ENCODE measurements around the gene LY6G5C. TPM values are rescaled to one million over a fixed set of nuclear protein-coding genes. Genes with fewer than 3 reads are reported as not detected.

Gene LY6G5C
- total and polyA plus RNA-seq, 7 donors: 0.75 to 3.2 (median 2.1) TPM

GRCh38 chr6:31719001-31719400 lies 38.1 kb upstream of the LY6G5C start:
- WGBS, 3 donors: 85 to 92% (median 86%) methylated on average over 6 of the region's 6 CpGs
- ATAC-seq: no peak
- no peaks in the 10 kb centered on the region for H3K9me3 ChIP-seq

DNA sequence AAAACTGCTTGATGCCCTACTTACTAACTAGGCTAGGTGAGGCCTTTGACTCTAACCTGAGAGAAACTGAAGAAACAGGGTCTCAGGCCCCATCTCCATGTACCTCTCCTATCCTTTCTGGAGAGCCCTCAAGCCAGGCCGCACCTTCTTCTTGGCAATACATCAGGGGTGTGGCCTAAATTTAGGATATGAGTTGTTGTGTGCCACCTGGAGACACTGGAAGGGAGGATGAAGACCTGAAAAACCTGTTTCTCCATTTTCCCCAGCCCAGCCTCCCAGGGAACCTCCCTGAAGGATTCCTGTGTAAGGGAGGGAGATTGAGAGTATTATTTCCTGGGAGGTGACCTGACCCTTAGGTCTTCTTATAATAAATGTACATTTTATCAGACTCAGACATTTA lies 37.4 kb upstream of the LY6G5C start:
- Histone ChIP-seq H3K27me3 (ENCODE audit: insufficient read depth in 3 of 3, low read length in 2 of 3) (no peaks in the 10 kb centered on the region), H3K36me3 (ENCODE audit: insufficient read depth in 1 of 2, low read depth in 1 of 2) (no peaks in the 10 kb centered on the region), H3K27ac (no peak overlapping the region), H3K9me3 (no peaks in the 10 kb centered on the region), H3K4me3 (no peak overlapping the region), H3K4me1 (no peaks in the 10 kb centered on the region)
- TF ChIP-seq, protein P1, sequence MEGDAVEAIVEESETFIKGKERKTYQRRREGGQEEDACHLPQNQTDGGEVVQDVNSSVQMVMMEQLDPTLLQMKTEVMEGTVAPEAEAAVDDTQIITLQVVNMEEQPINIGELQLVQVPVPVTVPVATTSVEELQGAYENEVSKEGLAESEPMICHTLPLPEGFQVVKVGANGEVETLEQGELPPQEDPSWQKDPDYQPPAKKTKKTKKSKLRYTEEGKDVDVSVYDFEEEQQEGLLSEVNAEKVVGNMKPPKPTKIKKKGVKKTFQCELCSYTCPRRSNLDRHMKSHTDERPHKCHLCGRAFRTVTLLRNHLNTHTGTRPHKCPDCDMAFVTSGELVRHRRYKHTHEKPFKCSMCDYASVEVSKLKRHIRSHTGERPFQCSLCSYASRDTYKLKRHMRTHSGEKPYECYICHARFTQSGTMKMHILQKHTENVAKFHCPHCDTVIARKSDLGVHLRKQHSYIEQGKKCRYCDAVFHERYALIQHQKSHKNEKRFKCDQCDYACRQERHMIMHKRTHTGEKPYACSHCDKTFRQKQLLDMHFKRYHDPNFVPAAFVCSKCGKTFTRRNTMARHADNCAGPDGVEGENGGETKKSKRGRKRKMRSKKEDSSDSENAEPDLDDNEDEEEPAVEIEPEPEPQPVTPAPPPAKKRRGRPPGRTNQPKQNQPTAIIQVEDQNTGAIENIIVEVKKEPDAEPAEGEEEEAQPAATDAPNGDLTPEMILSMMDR (IDR thresholded peaks at IDR 0.05): no peak
- DNase-seq: no peak
- intact Hi-C loops (cut with DNase I): no loop called here
- WGBS, 3 donors: 75 to 92% (median 85%) methylated on average over 1 of the region's 1 CpG
- no peak for ATAC-seq

More at GRCh38 chr6:31719001-31719400, 38.1 kb upstream of the LY6G5C start:
- TF ChIP-seq, protein P1 (IDR thresholded peaks at IDR 0.05): no peak
- DNase-seq: no peak
- no peaks in the 10 kb centered on the region for H3K27me3 ChIP-seq (ENCODE audit: insufficient read depth in 3 of 3, low read length in 2 of 3)
- H3K36me3 ChIP-seq (ENCODE audit: insufficient read depth in 1 of 2, low read depth in 1 of 2): no peaks in the 10 kb centered on the region
- intact Hi-C loops (cut with DNase I): no loop called here
- H3K4me3 ChIP-seq: no peak overlapping the region
- H3K27ac ChIP-seq: no peak overlapping the region
- no peaks in the 10 kb centered on the region for H3K4me1 ChIP-seq

GRCh38 chr6:31717499-31718222 lies 36.8 kb upstream of the LY6G5C start:
- Histone ChIP-seq H3K36me3 (ENCODE audit: insufficient read depth in 1 of 2, low read depth in 1 of 2) (no peaks in the 10 kb centered on the region), H3K9me3 (no peaks in the 10 kb centered on the region), H3K27me3 (ENCODE audit: insufficient read depth in 3 of 3, low read length in 2 of 3) (no peaks in the 10 kb centered on the region), H3K4me3 (no peak overlapping the region), H3K27ac (no peak overlapping the region), H3K4me1 (no peaks in the 10 kb centered on the region)
- DNase-seq: no peak
- TF ChIP-seq, protein P1 (IDR thresholded peaks at IDR 0.05): no peak
- 73 to 83% (median 74%) methylated on average over 10 of the region's 10 CpGs for WGBS, 3 donors
- no peak for ATAC-seq
- intact Hi-C loops (cut with DNase I): no loop called here

- WGBS, 3 donors: 38 to 60% (median 43%) methylated on average over 14 to 16 of the region's 16 CpGs
- TF ChIP-seq, protein P1 (IDR thresholded peaks at IDR 0.05): no peak
- Histone ChIP-seq H3K4me1 (no peaks in the 10 kb centered on the region), H3K4me3 (no peak within 1 kb of the TSS), H3K36me3 (ENCODE audit: insufficient read depth in 1 of 2, low read depth in 1 of 2) (no peaks in the 10 kb centered on the region), H3K27ac (no peak within 1 kb of the TSS), H3K27me3 (ENCODE audit: insufficient read depth in 3 of 3, low read length in 2 of 3) (no peaks in the 10 kb centered on the region), H3K9me3 (no peaks in the 10 kb centered on the region)
- ATAC-seq: no peak
- intact Hi-C loops (cut with DNase I): no loop called here
- DNase-seq: no peak
These were observed 34.4 kb upstream of the LY6G5C start, which contains the start of gene LY6G6D for GRCh38 chr6:31715022-31715958. Gene LY6G6D (plus strand): TSS chr6:31715348. CDS start chr6:31715356, 8 bp downstream.

All from psoas muscle (tissue), 8 donors.